ENCODE results near the gene TAB2. TPM values are rescaled to one million over a fixed set of nuclear protein-coding genes. Genes with fewer than 3 reads are reported as not detected.
"Not testable (repeated sequence)": the region's sequence is repeated elsewhere in the genome, so short reads cannot be mapped to it uniquely, and the experiment has no call there.

Gene TAB2
- total RNA-seq, 2 experiments from 2014 or later = 126 to 154 TPM

DNA sequence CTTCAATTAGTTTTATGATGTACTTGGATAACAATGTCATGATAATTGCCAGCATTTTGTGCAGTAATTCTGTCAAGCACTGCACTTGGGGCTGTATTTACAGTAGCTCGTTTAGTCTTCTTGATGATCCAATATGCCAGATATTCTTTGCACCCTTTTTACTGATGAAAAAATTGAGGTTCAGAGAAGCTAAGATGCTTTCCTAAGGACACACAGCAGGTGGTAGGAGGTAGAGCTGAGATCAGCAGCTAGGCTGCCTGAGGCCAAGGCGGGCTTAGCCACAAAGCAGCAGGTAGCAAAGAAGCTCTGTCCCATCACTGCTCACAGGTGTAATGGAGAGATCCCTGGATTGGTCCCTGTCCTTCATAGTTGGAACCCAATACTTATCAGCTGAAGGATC lies 115.9 kb downstream of the TAB2 start:
- POLR2A ChIA-PET = no interaction called here
- no peak overlapping the region for H3K27ac Mint-ChIP-seq
- no peaks in the 10 kb centered on the region for H3K27me3 Mint-ChIP-seq
- no peak for DNase-seq
- no peaks in the 10 kb centered on the region for H3K36me3 Mint-ChIP-seq (ENCODE audit: low read depth)
- H3K4me3 Mint-ChIP-seq = no peak overlapping the region
- H3K4me1 Mint-ChIP-seq = peaks cover 25% of the 10 kb centered on the region
- no peaks in the 10 kb centered on the region for H3K9me3 Mint-ChIP-seq
- CTCF ChIA-PET = interaction anchor here (0.8 to 2.7 kb wide), 15 partner anchors 8 to 407 kb away, joined by 3 to 29 read pairs (median 4); partner anchors contain the start of gene ZC3H12D

DNA sequence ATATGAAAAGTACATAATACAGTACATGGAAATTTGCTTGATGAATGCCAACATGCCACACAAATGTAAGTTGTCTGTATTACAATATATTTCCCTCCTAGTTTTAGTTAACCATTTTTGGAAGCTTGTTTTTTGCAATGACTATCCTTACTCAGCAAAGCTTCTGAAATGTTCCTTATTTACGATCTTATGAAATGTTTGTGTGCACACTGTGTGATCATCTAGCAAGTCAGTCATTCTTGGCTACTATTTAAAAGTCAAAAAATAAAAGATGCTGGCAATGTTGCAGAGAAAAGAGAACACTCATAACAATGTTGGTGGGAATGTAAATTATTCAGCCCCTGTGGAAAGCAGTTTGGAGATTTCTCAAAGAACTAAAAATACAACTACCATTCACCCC lies 116.4 kb downstream of the TAB2 start:
- POLR2A ChIA-PET = no interaction called here
- no peaks in the 10 kb centered on the region for H3K9me3 Mint-ChIP-seq
- H3K36me3 Mint-ChIP-seq (ENCODE audit: low read depth) = no peaks in the 10 kb centered on the region
- H3K4me3 Mint-ChIP-seq = no peak overlapping the region
- CTCF ChIA-PET = interaction anchor here (0.8 to 2.7 kb wide), 13 partner anchors 7 to 407 kb away, joined by 3 to 29 read pairs (median 3); partner anchors contain the start of gene ZC3H12D
- no peak overlapping the region for H3K27ac Mint-ChIP-seq
- peaks cover 25% of the 10 kb centered on the region for H3K4me1 Mint-ChIP-seq
- DNase-seq = no peak
- no peaks in the 10 kb centered on the region for H3K27me3 Mint-ChIP-seq

DNA sequence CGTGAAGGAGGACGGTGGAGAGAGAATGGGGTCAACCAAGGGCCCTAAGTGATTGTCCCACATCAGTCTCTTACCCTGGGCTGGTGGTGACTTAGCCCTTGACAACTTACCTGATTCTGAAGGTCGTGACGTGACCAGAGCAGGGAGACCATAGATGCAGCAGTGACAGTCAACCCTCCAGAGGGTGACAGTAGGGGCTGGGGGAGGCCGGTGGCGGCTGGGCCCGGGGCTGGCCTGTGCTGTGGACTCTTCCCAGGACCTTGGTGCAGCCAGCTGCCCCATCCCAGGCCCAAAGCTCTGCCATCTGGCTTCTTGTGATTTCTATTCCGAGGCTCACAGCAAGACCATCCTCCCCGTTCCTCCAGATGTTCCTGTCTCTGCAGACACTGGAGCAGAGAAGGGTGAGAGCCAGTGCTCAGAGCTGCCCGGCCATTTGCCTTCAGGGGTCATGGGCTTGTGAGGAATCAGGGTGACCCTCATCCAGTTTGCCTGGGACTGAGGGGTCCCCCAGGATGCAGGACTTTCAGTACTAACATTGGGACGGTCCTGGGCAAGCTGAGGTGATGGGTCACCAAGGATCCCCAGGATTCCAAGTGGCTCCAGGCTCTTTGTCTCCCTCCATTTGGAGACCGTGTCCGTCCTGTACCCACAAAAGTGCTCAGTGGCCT lies 118.5 kb downstream of the TAB2 start:
- Mint-ChIP-seq H3K36me3 (ENCODE audit: low read depth) (no peaks in the 10 kb centered on the region), H3K27me3 (no peaks in the 10 kb centered on the region), H3K27ac (no peak overlapping the region), H3K9me3 (no peaks in the 10 kb centered on the region), H3K4me1 (peaks cover 27% of the 10 kb centered on the region), H3K4me3 (no peak overlapping the region)
- POLR2A ChIA-PET = no interaction called here
- CTCF ChIA-PET = interaction anchor here (1.0 to 1.4 kb wide), 2 partner anchors 10 to 17 kb away, joined by 3 read pairs; no protein-coding TSS in a partner anchor
- DNase-seq = no peak

DNA sequence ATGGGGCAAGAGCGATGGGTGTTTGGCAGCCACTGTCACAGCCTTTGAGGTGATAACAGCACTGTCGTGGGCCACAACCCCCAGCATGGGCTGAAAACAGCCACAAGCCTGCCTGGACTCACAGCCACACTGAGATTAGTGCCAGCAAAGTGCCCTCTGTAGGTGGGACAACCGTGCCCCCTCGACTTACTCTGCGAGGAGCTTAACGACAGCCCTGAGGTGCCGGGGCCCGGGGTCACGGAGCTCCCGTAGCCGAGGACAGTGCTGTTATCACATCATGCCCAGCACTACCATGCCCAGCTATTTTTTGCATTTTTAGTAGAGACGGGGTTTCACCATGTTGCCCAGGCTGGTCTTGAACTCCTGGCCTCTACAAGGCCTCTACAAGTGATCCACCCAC lies 119.1 kb downstream of the TAB2 start:
- peaks cover 27% of the 10 kb centered on the region for H3K4me1 Mint-ChIP-seq
- DNase-seq = no peak
- H3K9me3 Mint-ChIP-seq = no peaks in the 10 kb centered on the region
- no peak overlapping the region for H3K27ac Mint-ChIP-seq
- no peak overlapping the region for H3K4me3 Mint-ChIP-seq
- ChIA-PET CTCF (no interaction called here), POLR2A (no interaction called here)
- no peaks in the 10 kb centered on the region for H3K36me3 Mint-ChIP-seq (ENCODE audit: low read depth)
- no peaks in the 10 kb centered on the region for H3K27me3 Mint-ChIP-seq

DNA sequence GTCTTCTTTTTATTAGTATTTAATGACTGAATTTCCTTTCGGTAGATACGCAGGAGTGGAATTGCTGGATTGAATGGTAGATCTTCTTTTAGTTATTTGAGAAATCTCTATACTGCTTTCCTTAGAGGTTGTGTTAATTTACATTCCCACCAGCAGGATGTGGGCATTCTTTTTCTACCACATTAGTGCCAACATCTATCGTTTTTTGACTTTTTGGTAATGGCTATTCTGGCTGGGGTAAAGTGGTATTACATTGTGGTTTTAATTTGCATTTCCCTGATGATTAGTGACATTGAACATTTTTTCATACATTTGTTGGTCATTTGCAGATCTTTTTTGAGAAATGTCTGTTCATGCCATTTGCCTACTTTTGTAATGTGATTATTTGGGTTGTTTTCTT lies 119.7 kb downstream of the TAB2 start:
- no peak overlapping the region for H3K27ac Mint-ChIP-seq
- H3K4me3 Mint-ChIP-seq = no peak overlapping the region
- CTCF ChIA-PET = no interaction called here
- POLR2A ChIA-PET = no interaction called here
- H3K9me3 Mint-ChIP-seq = no peaks in the 10 kb centered on the region
- no peak for DNase-seq
- H3K36me3 Mint-ChIP-seq (ENCODE audit: low read depth) = no peaks in the 10 kb centered on the region
- peaks cover 22% of the 10 kb centered on the region for H3K4me1 Mint-ChIP-seq
- H3K27me3 Mint-ChIP-seq = no peaks in the 10 kb centered on the region

DNA sequence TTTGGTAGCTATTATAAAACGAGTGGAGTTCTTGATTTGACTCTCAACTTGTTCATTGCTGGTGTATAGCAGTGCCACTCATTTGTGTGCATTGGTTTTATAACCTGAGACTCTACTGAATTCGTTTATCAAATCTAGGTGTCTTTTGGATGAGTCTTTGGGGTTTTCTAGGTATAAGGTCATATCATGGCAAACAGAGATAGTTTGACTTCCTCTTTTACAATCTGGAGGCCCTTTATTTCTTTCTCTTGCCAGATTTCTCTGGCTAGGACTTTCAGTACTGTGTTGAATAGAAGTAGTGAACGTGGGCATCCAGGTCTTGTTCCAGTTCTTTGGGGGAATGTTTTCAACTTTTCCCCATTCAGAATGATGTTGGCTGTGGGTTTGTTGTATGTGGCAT lies 121.3 kb downstream of the TAB2 start:
- Mint-ChIP-seq H3K27ac (no peak overlapping the region), H3K9me3 (no peaks in the 10 kb centered on the region), H3K36me3 (ENCODE audit: low read depth) (no peaks in the 10 kb centered on the region), H3K27me3 (no peaks in the 10 kb centered on the region), H3K4me3 (no peak overlapping the region), H3K4me1 (peaks cover 21% of the 10 kb centered on the region)
- POLR2A ChIA-PET = no interaction called here
- CTCF ChIA-PET = interaction anchor here (0.6 kb wide), 1 partner anchor 334 kb away, joined by 3 read pairs; no protein-coding TSS in a partner anchor
- DNase-seq = no peak

DNA sequence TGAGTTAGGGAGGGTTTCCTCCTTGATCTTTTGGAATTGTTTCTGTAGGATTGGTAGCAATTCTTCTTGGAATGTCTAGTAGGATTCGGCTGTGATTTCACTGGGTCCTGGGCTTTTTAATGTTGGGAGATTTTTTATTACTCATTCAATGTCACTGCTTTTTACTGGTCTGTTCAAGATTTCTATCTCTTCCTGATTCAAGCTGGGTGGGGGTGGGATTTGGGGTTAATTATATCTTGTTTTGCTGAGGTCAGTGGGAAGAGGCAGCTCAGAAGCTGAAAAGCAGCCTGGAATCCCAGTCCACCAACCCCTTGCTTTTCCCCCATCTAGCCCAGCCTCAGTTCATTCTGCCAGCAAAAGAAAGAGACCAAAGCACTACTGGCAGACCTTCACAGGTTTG lies 122.1 kb downstream of the TAB2 start:
- DNase-seq = no peak
- H3K36me3 Mint-ChIP-seq (ENCODE audit: low read depth) = peaks cover 2% of the 10 kb centered on the region
- H3K27ac Mint-ChIP-seq = no peak overlapping the region
- ChIA-PET POLR2A (no interaction called here), CTCF (interaction anchor here (0.6 kb wide), 1 partner anchor 12 kb away, joined by 3 read pairs; no protein-coding TSS in a partner anchor)
- no peaks in the 10 kb centered on the region for H3K9me3 Mint-ChIP-seq
- H3K4me1 Mint-ChIP-seq = peaks cover 21% of the 10 kb centered on the region
- H3K27me3 Mint-ChIP-seq = no peaks in the 10 kb centered on the region
- no peak overlapping the region for H3K4me3 Mint-ChIP-seq

DNA sequence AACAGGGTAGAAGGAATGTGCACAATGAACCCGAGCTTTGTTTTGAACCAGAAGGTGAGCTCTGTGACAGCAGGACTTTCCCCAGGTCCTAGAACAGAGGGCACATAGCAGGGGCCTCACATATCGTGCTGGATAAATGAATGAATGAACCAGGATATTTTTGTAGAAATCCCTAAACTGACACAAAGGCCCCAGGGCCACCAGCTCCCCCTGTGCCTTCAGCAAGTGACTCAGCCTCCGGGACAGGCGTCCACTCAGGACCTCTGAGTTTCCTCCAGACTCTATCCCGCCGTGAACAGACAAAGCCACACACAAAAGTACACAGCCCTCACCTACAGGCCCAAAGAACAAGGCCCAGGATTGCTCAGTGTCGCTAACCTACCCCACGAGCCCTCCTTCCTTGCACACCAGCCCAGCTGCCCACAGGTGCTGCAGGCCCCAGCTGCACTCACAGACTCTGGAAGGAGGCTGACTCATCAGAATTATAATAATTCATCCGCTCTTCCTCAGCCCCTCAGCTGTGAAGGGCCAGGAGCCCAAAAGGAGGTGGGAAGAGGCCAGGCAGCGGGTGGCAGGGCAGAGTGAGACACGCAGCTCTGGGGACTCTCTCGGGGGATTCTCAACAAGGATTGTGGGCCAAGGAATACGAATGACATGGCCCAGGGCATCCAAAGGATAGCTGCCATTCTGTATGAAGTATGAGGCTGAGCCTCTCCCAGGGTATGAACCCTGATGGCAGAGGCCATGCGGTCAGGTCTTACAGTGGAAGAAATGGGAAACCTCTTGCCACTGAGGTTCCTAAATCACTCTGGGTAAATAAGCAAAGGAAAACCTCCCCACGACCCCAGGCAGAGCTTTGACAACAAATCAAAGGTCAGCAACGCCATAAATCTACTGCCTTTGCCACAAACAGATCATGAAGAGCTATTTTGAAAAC lies 123.5 kb downstream of the TAB2 start:
- ChIA-PET POLR2A (no interaction called here), CTCF (interaction anchor here (0.7 to 1.8 kb wide), 4 partner anchors 9 to 103 kb away, joined by 3 to 9 read pairs (median 3); no protein-coding TSS in a partner anchor)
- Mint-ChIP-seq H3K4me1 (peaks cover 21% of the 10 kb centered on the region), H3K9me3 (no peaks in the 10 kb centered on the region), H3K4me3 (no peak overlapping the region), H3K36me3 (ENCODE audit: low read depth) (peaks cover 3% of the 10 kb centered on the region), H3K27ac (no peak overlapping the region), H3K27me3 (no peaks in the 10 kb centered on the region)
- no peak for DNase-seq

DNA sequence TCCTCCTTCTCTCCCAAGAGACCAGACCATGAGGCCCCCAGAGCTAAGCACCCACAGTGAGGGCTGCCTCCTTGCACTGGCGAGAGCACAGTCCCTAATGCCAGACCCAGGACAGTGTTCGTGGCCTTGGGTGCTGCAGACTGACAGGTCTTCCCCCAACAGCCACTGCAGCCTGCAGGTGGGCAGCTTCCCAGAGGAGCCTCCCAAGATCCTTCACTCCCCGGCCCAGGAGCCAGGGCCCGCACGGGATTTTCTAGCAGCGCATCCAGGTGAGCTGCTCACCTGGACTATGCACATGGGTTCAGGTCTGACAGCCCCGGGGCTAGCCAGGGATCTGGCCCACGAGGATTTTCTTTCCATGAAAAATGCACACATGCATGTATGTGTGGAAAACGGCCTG lies 124.2 kb downstream of the TAB2 start:
- no peak overlapping the region for H3K4me3 Mint-ChIP-seq
- H3K4me1 Mint-ChIP-seq = peaks cover 21% of the 10 kb centered on the region
- no peak for DNase-seq
- no peak overlapping the region for H3K27ac Mint-ChIP-seq
- H3K9me3 Mint-ChIP-seq = no peaks in the 10 kb centered on the region
- POLR2A ChIA-PET = no interaction called here
- peaks cover 3% of the 10 kb centered on the region for H3K36me3 Mint-ChIP-seq (ENCODE audit: low read depth)
- no peaks in the 10 kb centered on the region for H3K27me3 Mint-ChIP-seq
- CTCF ChIA-PET = interaction anchor here (0.9 to 1.8 kb wide), 3 partner anchors 8 to 13 kb away, joined by 3 to 9 read pairs (median 3); no protein-coding TSS in a partner anchor

DNA sequence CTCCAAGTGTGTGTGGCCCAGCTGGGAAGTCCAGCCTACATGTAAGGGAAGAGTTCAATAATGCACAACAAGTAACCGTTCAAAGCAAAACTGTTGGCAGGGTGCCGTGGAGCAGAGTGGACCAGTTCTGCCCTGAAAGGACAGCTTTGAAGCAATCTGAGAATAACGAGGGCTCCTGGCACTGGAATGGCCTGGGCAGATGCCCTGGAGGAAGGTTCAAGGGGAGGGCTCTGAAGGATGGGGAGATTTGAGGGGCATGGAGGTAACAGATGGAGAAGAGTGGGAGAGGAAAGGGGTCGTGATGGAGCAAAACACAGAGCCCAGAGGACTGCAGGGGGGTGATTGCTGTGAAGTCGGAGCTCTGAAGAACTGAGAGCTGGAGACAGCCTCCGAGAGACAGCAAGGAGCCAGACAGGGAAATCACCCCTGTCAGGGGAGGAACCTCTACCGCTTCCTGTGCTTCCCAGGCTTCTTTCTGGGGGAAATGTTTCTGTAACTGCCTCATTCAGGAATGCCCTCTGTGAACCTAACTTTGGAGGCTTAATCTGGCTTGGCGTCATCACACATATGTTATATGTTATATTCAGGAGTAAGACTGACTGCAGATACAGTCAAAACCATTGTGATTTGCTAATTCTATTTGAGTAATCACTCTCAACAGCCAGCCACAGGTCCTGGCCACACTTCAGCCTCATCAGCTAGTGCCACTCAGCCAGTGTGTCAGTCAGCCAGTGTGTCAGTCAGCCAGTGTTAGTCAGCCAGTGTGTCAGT lies 126.1 kb downstream of the TAB2 start:
- ChIA-PET POLR2A (no interaction called here), CTCF (interaction anchor here (1.0 to 2.1 kb wide), 4 partner anchors 10 to 417 kb away, joined by 3 to 8 read pairs (median 4); no protein-coding TSS in a partner anchor)
- Mint-ChIP-seq H3K27ac (no peak overlapping the region), H3K4me3 (no peak overlapping the region), H3K4me1 (peaks cover 6% of the 10 kb centered on the region), H3K27me3 (no peaks in the 10 kb centered on the region), H3K9me3 (no peaks in the 10 kb centered on the region), H3K36me3 (ENCODE audit: low read depth) (peaks cover 8% of the 10 kb centered on the region)
- DNase-seq = no peak

DNA sequence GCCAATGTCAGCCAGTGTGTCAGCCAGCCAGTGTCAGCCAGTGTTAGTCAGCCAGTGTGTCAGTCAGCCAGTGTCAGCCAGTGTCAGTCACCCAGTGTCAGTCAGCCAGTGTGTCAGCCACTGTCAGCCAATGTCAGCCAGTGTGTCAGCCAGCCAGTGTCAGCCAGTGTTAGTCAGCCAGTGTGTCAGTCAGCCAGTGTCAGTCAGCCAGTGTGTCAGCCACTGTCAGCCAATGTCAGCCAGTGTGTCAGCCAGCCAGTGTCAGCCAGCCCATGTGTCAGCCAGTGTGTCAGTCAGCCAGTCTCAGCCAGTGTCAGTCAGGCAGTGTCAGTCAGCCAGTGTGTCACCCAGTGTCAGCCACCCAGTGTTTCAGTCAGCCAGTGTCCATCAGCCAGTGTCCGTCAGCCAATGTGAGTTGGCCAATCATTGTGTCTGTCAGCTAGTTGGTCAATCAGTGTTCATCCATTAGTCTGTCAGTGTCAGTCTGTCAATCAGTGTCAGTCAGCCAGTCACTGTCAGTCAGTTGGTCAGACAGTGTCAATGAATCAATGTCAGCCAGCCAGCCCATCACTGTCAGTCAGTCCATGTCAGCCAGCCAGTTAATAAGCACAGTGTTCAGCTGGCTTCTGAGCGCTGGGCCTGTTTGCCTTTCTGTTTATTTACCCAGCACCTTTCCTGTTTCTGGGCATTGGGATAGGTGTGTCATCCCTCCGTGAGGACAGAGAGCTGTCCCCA lies 127.0 kb downstream of the TAB2 start:
- H3K27ac Mint-ChIP-seq; DNase-seq; H3K4me1 Mint-ChIP-seq; H3K4me3 Mint-ChIP-seq; POLR2A ChIA-PET; H3K27me3 Mint-ChIP-seq; H3K9me3 Mint-ChIP-seq; H3K36me3 Mint-ChIP-seq (ENCODE audit: low read depth): not testable (repeated sequence)
- CTCF ChIA-PET = interaction anchor here (0.6 to 2.1 kb wide), 4 partner anchors 9 to 13 kb away, joined by 3 to 11 read pairs (median 6); no protein-coding TSS in a partner anchor

DNA sequence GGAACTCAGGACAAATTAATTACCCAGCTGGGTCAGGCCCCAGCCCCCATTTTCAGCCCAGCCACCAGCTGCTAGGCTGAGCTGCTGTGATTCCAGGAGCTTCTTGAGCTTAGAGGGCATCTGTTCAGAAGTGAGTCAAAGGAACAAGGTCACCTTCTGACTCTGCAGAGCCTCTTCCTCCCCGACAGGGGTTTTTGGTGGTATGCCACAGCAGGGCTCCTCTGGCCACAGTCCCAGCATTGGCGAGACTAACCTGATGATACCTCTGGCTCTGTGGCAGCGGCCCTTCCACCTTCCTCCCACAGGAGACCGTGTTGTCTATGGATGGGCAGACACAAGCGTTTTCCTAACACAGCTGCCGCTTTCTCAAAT lies 127.6 kb downstream of the TAB2 start:
- Mint-ChIP-seq H3K4me3 (no peak overlapping the region), H3K4me1 (no peaks in the 10 kb centered on the region), H3K9me3 (no peaks in the 10 kb centered on the region), H3K27ac (no peak overlapping the region), H3K36me3 (ENCODE audit: low read depth) (peaks cover 8% of the 10 kb centered on the region), H3K27me3 (no peaks in the 10 kb centered on the region)
- no peak for DNase-seq
- POLR2A ChIA-PET = no interaction called here
- CTCF ChIA-PET = interaction anchor here (0.6 to 2.1 kb wide), 3 partner anchors 8 to 13 kb away, joined by 5 to 11 read pairs (median 6); no protein-coding TSS in a partner anchor

All from activated CD4-positive, alpha-beta T cell treated with anti-CD3 and anti-CD28 coated beads, Interleukin-2, amount 10 ng/mL, durations not matched to agents 7 days and 5 days (primary cell).